Fibroblast of lung (primary cell): Measurements from ENCODE around the gene LAMA5.

ENCODE experiments used
- CTCF ChIP-seq, 2 donors: IDR thresholded peaks in 1 of 2; conservative IDR thresholded peaks in 1 of 2; 1 replicate in 1 of 2; 2 replicates in 1 of 2; pipeline ENCODE4 v1.5.1; 2011 to 2012; ENCODE audit warnings: low read length in 2 of 2, control low read depth in 1 of 2, inconsistent platforms in 1 of 2, low read depth in 1 of 2, mild to moderate bottlenecking in 1 of 2
- EZH2 ChIP-seq: IDR thresholded peaks from 2 replicates; pipeline ENCODE4 v1.5.1; 2012; ENCODE audit warnings: low read length, control low read depth, mild to moderate bottlenecking; ENCODE audit errors: missing control alignments

- TF ChIP-seq CTCF (conservative IDR thresholded peaks at IDR 0.05 in 1 of 2, IDR thresholded peaks at IDR 0.05 in 1 of 2; ENCODE audit: low read depth in 1 of 2, low read length in 2 of 2): no peak
- TF ChIP-seq EZH2: no peak
These were observed 28.9 kb downstream of the LAMA5 start for GRCh38 chr20:62338294-62338620.
